Central memory CD8-positive, alpha-beta T cell (primary cell): ENCODE measurements around the gene B4GALT4.

Experiments
- ATAC-seq: fragments of 150-1000 bp; cut with Tn5 transposase; replicated peaks from 2 replicates; pipeline ENCODE4 v1.10.0; 2022; ENCODE audit warnings: mild to moderate bottlenecking, moderate FRiP score, moderate number of reproducible peaks; ENCODE audit not compliant: poor library complexity, severe bottlenecking; ENCODE audit errors: extremely low read depth
- DNase-seq, 2 donors: peaks; one replicate each; pipeline ENCODE4 v3.0.0; 2021; ENCODE audit warnings: low spot score in 2 of 2
- H3K27ac Mint-ChIP-seq: one replicate; pipeline ENCODE4 v1.8.0; 2022; ENCODE audit warnings: low read depth, mild to moderate bottlenecking, moderate library complexity, mixed read lengths
- H3K27me3 Mint-ChIP-seq: one replicate; pipeline ENCODE4 v1.8.0; 2022; ENCODE audit warnings: mixed read lengths
- H3K36me3 Mint-ChIP-seq: one replicate; pipeline ENCODE4 v1.8.0; 2022; ENCODE audit warnings: mild to moderate bottlenecking, moderate library complexity, mixed read lengths; ENCODE audit not compliant: insufficient read depth
- H3K4me1 Mint-ChIP-seq: one replicate; pipeline ENCODE4 v1.8.0; 2022; ENCODE audit warnings: mixed read lengths
- H3K4me3 Mint-ChIP-seq: one replicate; pipeline ENCODE4 v1.8.0; 2022; ENCODE audit warnings: mild to moderate bottlenecking, moderate library complexity, mixed read lengths
- H3K9me3 Mint-ChIP-seq: one replicate; pipeline ENCODE4 v1.8.0; 2022; ENCODE audit warnings: mixed read lengths

The B4GALT4 gene

DNA sequence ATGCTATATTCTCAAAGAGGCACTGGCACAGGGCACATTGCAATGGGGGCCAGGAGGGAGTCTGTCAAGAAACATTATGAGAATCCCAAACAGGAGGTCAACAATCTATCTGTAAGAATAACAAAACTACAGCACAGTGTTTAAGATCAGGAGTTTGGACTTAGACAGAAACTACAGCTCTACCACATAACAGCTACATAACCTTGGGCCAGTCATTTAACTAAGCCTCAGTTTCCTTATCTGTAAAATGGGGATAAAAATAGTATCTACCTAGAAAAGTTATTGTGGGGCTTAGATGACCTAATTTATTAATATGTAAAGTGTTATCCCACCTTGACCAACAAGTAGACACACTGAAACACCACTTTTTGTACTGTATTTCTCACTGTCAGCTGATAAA lies 9.9 kb downstream of the B4GALT4 start:
- DNase-seq (no peak), ATAC-seq (no peak)
- peaks cover 41% of the 10 kb centered on the region for H3K36me3 Mint-ChIP-seq
- no peak overlapping the region for H3K4me3 Mint-ChIP-seq
- H3K9me3 Mint-ChIP-seq, result no peaks in the 10 kb centered on the region
- H3K4me1 Mint-ChIP-seq, result peaks cover 19% of the 10 kb centered on the region
- no peak overlapping the region for H3K27ac Mint-ChIP-seq
- no peaks in the 10 kb centered on the region for H3K27me3 Mint-ChIP-seq

DNA sequence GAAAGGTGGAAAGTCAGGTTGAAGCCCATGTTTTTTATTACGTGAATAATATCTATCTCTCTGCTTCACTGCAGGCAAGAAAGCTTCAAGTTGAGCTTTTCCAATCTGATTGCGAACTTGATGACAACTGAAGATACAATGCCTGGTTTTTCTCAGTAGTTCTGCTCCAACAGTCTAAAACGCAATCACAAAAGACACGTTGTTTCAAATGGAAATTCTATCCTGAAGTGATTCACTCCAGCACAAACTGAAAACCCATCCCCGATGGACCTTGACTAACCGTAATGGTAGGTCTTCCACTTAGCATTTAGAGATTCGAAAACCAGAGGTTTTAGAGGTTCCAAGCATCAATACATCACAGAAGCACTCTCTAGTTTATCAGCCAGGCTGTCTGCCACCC lies 10.6 kb downstream of the B4GALT4 start:
- no peak overlapping the region for H3K27ac Mint-ChIP-seq
- H3K36me3 Mint-ChIP-seq, result peaks cover 35% of the 10 kb centered on the region
- H3K4me1 Mint-ChIP-seq, result peaks cover 12% of the 10 kb centered on the region
- no peak for DNase-seq
- H3K4me3 Mint-ChIP-seq, result no peak overlapping the region
- H3K27me3 Mint-ChIP-seq, result no peaks in the 10 kb centered on the region
- no peaks in the 10 kb centered on the region for H3K9me3 Mint-ChIP-seq
- ATAC-seq, result no peak

DNA sequence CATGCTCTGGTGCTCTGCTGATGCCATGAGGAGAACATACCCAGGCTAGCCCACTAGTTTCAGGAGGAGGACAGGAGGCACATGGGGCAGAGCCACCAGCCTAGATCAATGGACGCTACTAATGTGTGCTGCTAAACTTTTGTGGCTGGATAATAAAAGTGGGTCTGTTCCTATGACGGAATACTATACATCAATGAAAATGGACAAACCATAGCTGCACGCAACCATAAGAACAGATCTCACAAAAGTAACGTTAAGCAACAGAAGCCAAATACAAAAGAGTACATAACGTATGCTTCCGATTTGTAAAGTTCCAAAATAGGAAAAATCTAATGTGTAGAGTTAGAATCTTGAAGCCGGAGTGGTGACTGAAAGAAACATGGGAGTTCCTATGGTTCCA lies 11.5 kb downstream of the B4GALT4 start:
- no peak for DNase-seq
- Mint-ChIP-seq H3K27me3 (no peaks in the 10 kb centered on the region), H3K9me3 (no peaks in the 10 kb centered on the region), H3K4me1 (peaks cover 11% of the 10 kb centered on the region), H3K36me3 (peaks cover 30% of the 10 kb centered on the region), H3K4me3 (no peak overlapping the region), H3K27ac (no peak overlapping the region)
- no peak for ATAC-seq

DNA sequence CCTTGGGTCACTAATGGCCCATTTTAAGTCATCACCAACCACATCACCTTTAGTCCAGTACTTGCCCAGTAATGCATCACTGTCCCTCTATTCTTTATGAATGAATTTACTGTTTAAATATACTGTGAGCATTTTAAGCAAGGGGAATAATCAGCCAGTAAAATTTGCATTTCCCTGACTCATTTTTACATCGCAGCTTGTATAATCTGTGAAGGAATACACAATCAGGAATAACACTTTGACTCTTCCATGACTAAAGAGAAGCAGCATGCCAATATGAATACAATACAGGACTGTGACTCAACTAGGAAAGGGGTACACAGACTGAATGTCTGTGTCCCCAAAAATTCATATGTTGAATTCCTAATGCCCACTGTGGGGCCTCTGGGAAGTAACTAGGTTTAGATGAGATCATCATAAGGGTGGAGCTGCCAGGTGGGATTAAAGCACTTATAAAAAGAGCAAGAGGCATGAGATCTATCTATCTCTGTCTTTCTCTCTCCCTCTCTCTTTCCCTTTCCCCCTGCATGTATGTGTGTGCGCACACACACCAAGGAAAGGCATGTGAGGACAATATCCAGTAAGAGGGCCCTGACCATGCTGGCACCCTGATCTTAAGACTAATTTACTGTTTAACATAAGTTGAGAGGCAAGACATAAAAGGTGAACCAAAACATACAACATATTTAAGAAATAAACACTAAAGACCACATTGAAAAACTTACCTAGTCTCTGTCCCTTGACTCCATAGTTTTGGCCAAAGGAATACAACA lies 12.1 kb downstream of the B4GALT4 start:
- no peaks in the 10 kb centered on the region for H3K9me3 Mint-ChIP-seq
- DNase-seq (no peak), ATAC-seq (no peak)
- H3K4me1 Mint-ChIP-seq, result peaks cover 11% of the 10 kb centered on the region
- peaks cover 33% of the 10 kb centered on the region for H3K36me3 Mint-ChIP-seq
- no peak overlapping the region for H3K27ac Mint-ChIP-seq
- no peaks in the 10 kb centered on the region for H3K27me3 Mint-ChIP-seq
- H3K4me3 Mint-ChIP-seq, result no peak overlapping the region

- no peak for ATAC-seq
- no peak overlapping the region for H3K4me3 Mint-ChIP-seq
- no peak overlapping the region for H3K27ac Mint-ChIP-seq
- peaks cover 36% of the 10 kb centered on the region for H3K36me3 Mint-ChIP-seq
- H3K27me3 Mint-ChIP-seq, result no peaks in the 10 kb centered on the region
- H3K9me3 Mint-ChIP-seq, result no peaks in the 10 kb centered on the region
- peaks cover 9% of the 10 kb centered on the region for H3K4me1 Mint-ChIP-seq
- DNase-seq, result no peak
Observed at GRCh38 chr3:119227070-119227850, 13.4 kb downstream of the B4GALT4 start.

DNA sequence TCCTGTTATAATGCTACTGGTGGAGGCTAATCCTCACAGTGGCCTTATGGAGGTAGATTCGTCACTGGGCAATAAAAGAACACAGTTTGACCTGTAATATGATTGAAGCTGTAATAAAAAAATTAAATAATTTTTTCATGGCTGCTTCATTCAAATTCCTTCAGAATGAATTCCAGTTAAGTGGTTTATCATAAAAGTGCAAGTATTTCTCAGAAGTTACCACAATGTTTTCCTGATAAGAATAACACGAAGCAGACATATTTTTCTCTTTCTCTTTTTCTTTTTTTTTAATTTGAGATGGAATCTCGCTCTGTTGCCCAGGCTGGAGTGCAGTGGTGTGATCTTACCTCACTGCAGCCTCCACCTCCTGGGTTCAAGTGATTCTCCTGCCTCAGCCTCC lies 15.6 kb downstream of the B4GALT4 start:
- Mint-ChIP-seq H3K36me3 (peaks cover 35% of the 10 kb centered on the region), H3K9me3 (no peaks in the 10 kb centered on the region), H3K4me3 (no peak overlapping the region), H3K4me1 (peaks cover 10% of the 10 kb centered on the region), H3K27ac (no peak overlapping the region), H3K27me3 (no peaks in the 10 kb centered on the region)
- ATAC-seq (no peak), DNase-seq (no peak)

DNA sequence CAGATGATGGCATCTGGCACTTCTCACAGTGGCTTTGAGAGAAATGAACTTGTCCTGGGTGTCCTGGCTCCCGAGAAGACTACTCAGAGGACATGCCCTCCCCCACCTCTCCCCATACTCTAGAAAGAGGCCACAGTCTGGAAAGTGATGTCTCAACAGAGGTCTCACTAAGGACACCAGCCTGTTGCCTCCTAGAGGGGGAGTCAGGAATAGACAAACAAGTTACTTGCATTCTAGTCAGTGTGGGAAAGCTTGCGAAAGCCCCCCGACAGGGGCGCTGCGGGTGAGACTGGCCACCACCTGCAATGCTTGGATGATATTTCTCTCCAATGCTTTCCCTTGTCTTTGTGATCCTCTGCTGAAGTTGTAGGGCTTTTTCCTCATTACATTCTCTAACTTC lies 17.2 kb downstream of the B4GALT4 start:
- no peak for ATAC-seq
- peaks cover 35% of the 10 kb centered on the region for H3K36me3 Mint-ChIP-seq
- no peaks in the 10 kb centered on the region for H3K9me3 Mint-ChIP-seq
- no peak overlapping the region for H3K27ac Mint-ChIP-seq
- peaks cover 24% of the 10 kb centered on the region for H3K4me1 Mint-ChIP-seq
- no peaks in the 10 kb centered on the region for H3K27me3 Mint-ChIP-seq
- H3K4me3 Mint-ChIP-seq, result no peak overlapping the region
- DNase-seq, result no peak

DNA sequence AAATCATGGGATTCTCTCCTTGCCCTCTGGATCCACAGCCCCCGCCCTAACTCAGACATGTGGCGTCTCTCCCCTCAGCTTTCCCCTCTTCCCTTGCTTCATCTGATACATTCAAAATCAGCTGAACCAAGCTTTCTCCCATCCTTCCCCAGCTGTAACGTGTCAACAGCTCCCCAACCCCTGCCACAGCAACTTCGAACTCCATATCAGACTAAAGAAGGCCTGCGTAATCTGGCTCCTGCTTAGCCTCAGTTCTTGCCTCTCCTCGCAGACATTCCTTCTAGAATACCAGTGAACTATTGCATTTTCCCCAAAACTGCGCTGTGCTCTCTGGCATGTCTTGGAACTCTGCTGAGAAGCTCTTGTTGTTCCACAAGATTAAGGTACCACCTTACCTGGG lies 18.3 kb downstream of the B4GALT4 start:
- Mint-ChIP-seq H3K4me1 (peaks cover 22% of the 10 kb centered on the region), H3K27ac (no peak overlapping the region), H3K4me3 (no peak overlapping the region), H3K27me3 (no peaks in the 10 kb centered on the region), H3K36me3 (peaks cover 37% of the 10 kb centered on the region), H3K9me3 (no peaks in the 10 kb centered on the region)
- no peak for DNase-seq
- no peak for ATAC-seq

GRCh38 chr3:119221779-119222320 lies 18.8 kb downstream of the B4GALT4 start:
- H3K4me3 Mint-ChIP-seq, result no peak overlapping the region
- no peak overlapping the region for H3K27ac Mint-ChIP-seq
- no peaks in the 10 kb centered on the region for H3K9me3 Mint-ChIP-seq
- H3K36me3 Mint-ChIP-seq, result peaks cover 40% of the 10 kb centered on the region
- peaks cover 20% of the 10 kb centered on the region for H3K4me1 Mint-ChIP-seq
- no peaks in the 10 kb centered on the region for H3K27me3 Mint-ChIP-seq
- ATAC-seq, result no peak
- DNase-seq, result no peak

GRCh38 chr3:119220970-119221667 lies 19.6 kb downstream of the B4GALT4 start:
- Mint-ChIP-seq H3K9me3 (no peaks in the 10 kb centered on the region), H3K36me3 (peaks cover 39% of the 10 kb centered on the region), H3K4me3 (no peak overlapping the region), H3K27ac (no peak overlapping the region), H3K27me3 (no peaks in the 10 kb centered on the region), H3K4me1 (peaks cover 20% of the 10 kb centered on the region)
- ATAC-seq (no peak), DNase-seq (no peak)

DNA sequence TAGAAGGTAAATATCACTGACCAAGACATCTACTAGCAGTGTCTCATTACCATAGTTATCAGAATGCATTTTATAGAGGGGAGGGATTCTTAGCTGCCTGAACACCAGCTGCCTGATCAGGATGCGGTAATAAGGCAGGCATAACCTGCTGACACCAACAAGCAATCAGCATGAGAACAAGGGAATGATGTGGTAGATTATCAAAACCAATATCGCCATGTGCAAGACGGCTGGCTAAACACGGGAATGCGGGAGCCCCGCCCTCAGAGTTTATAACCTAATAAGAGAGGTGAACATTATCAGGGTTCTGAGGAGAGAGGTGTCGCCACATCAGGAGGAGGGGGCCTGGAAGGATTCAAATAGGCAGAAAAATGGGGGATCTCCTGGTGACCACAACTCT lies 20.5 kb downstream of the B4GALT4 start:
- H3K9me3 Mint-ChIP-seq, result no peaks in the 10 kb centered on the region
- peaks cover 49% of the 10 kb centered on the region for H3K36me3 Mint-ChIP-seq
- ATAC-seq (no peak), DNase-seq (no peak)
- peak overlapping the region; percentile 90 for H3K27ac Mint-ChIP-seq
- peaks cover 20% of the 10 kb centered on the region for H3K4me1 Mint-ChIP-seq
- H3K4me3 Mint-ChIP-seq, result no peak overlapping the region
- H3K27me3 Mint-ChIP-seq, result no peaks in the 10 kb centered on the region

GRCh38 chr3:119219069-119219468 lies 21.6 kb downstream of the B4GALT4 start:
- peak; percentile 73 for ATAC-seq
- H3K4me1 Mint-ChIP-seq, result peaks cover 20% of the 10 kb centered on the region
- H3K27me3 Mint-ChIP-seq, result no peaks in the 10 kb centered on the region
- H3K9me3 Mint-ChIP-seq, result no peaks in the 10 kb centered on the region
- H3K27ac Mint-ChIP-seq, result peak overlapping the region; percentile 90
- peaks cover 56% of the 10 kb centered on the region for H3K36me3 Mint-ChIP-seq
- H3K4me3 Mint-ChIP-seq, result no peak overlapping the region
- no peak for DNase-seq
